HG02852 (cell line): ENCODE results near the gene IFRD2.
A peak's percentile ranks its signal among the peaks of the same experiment; 100 is the strongest.
"Not testable (repeated sequence)": the region's sequence is repeated elsewhere in the genome, so short reads cannot be mapped to it uniquely, and the experiment has no call there.

Source experiments
- ATAC-seq: cut with Tn5 transposase; IDR thresholded peaks from one replicate; pipeline ENCODE4 v1.9.1; 2021; ENCODE audit warnings: mild to moderate bottlenecking, moderate library complexity; ENCODE audit not compliant: unreplicated experiment

The IFRD2 gene

DNA sequence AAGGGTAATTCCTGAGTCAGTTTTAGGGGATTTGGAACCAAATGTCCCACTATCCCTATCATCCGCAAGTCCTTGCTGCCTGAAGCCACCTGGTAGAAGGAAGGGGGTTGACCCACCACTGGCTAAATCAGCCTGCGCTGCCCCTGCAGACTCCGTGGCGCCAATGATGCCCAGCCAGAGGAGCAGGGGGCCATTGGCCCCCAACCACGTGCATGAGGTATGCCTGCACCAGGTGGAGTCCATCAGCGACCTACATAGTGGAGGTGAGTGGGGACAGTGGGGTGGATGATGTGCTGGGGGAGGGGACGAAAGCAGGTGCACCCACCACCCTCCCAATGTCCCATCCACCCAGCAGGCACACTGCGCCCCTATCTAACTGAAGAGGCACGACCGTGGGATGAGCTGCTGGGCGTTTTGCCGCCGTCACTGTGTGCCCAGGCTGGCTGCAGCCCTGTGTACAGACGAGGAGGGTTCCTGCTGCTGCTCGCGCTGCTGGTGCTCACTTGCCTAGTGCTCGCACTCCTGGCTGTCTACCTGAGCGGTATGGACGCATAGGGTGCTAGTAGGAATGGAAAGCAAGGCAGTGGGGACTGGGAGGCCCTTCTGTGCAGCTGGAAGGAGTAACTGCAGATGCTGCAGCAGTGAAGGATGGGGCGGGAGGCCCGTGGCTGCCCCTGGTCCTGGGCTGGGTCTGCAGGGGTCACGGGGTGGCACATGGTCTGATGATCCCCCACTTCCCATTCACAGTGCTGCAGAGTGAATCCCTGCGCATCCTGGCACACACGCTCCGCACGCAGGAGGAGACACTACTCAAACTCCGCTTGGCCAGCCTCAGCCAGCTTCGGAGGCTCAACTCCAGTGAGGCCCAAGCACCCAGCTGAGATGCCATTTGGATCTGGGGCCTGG lies 5.7 kb downstream of the IFRD2 start:
- ATAC-seq: no peak

DNA sequence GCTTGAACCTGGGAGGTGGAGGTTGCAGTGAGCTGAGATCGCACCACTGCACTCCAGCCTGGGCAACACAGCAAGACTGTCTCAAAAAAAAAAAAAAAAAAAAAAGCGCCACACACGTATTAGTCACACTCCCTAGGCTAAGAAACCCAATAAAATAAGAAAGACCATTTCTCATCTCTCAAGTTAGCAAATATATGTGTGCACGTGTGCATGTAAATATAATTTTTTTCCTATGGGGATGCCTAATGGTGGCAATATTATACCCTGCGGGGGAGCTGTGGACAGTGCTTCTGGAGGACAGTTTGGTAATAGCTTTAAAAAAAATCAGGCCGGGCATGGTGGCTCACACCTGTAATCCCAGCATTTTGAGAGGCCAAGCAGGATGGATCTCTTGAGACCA lies 8.1 kb downstream of the IFRD2 start:
- not testable (repeated sequence) for ATAC-seq

DNA sequence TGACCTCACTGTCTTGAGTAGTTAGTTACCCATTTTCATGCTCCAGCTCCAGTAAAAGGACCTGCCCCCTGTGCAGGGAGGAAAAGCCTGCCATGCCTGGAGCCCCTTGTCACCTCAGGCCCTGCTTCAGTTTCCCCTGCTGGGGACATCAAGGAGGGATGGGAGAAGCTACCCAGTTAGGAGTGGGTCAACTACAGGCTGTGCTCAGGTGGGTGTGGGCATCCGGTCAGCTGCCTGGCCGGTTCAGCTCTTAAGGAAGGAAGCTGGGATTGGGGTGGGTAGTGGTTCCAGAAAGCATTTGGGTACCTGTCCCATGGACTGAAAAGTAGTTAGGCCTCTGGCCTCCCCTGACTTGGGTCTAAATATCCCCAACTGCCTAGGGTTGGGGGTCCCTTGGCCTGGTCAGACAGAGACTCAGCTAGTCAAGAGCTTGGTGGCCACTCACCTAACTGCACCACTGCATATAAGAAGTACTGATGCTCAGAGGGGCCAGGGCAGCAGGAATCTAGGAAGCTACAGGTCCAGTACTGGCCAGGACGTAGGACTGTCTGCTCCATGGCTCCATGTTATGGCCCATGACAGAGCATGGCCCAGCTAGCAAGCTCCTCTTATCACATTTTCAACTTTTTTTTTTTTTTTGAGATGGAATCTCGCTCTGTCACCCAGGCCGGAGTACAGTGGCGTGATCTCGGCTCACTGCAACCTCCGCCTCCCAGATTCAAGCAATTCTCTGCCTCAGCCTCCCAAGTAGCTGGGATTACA lies 12.8 kb downstream of the IFRD2 start:
- no peak for ATAC-seq

DNA sequence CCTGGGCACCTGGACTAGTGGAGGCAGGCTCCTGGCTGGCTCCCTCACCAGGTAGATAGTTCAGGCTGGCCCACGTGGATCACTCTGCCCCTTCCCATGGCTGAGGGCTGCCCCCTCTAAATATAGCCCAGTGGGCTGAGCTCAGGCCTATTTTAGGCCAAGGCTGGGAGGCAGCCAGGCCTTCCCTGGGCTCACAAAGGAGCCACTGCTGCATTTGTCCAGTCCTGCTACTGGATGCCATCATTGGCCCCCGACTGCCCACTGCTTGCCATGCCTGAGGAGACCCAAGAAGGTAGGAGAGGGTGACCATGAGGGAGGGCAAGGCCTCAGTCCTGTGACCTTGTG lies 13.4 kb downstream of the IFRD2 start, which contains the start of gene LSMEM2:
Gene LSMEM2, plus strand, starts transcription at position 208 of the 345 bp plus-strand sequence. Its CDS starts 27 bp downstream, at position 235.
- ATAC-seq: no peak

DNA sequence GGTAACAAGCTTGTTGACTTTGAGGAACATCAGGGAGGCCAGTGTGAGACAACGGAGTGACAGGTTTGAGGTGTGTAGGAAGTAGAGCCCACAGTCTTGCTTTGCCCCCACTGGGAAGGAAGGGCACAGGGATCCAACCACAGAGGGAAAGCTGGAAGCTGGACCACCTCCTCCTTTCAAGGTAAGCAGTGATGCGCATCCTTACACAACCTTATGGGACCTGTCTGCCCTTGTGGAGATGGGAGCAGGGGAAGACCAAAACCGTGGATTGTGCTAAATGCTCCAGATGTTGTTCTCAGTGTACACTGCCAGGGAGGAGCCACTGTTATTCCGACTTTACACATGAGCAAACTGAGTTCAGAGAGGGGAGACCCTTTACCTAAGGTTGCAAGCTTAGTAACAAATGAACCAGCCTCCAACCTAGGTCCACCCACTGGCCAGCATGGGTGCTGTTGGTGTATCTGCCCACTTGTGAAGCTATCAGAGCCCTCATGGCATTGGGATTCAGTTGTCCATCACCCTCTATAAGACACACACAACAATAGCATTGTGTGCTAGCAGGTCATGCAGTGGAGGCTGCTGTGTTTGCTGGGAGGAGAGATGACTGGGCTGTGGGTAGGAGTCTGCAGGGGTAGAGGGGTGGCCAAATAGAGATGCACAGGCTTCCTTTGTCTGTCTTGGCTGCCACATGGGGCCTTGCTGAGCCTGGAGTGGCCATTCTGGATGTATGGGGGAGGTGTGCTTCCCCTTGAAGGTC lies 13.9 kb downstream of the IFRD2 start:
- no peak for ATAC-seq

DNA sequence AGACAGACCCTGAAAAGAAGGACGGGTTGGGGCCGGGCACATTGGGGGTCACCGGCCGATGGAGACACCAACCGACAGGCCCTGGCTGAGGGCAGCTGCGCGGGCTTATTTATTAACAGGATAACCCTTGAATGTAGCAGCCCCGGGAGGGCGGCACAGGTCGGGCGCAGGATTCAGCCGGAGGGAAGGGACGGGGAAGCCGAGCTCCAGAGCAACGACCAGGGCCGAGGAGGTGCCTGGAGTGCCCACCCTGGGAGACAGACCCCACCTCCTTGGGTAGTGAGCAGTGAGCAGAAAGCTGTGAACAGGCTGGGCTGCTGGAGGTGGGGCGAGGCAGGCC lies 15.5 kb downstream of the IFRD2 start:
- no peak for ATAC-seq

DNA sequence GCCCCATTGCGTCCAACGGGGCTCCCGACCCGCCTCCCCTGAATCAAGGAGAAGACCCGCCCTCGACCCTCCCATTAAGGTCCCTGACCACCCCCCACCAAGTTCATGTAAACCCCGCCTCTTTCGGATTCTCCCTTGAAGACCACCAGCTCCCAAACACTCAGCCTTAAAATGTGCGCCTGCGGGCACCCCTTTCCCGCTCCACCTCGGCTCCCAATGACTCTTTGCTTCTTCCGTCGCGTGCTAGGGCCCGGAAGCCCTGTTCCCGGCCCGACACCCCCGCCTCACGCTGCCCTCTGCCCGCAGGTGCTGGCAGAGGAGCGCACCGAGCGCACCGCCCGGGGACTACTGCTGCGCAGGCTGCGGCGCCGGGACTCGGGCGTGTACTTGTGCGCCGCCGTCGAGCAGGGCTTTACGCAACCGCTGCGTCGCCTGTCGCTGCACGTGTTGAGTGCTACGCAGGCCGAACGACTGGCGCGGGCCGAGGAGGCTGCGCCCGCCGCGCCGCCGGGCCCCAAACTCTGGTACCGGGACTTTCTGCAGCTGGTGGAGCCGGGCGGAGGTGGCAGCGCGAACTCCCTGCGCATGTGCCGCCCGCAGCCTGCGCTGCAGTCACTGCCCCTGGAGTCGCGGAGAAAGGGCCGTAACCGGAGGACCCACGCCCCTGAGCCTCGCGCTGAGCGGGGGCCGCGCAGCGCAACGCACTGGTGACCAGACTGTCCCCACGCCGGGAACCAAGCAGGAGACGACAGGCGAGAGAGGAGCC lies 16.1 kb downstream of the IFRD2 start:
- ATAC-seq: no peak

DNA sequence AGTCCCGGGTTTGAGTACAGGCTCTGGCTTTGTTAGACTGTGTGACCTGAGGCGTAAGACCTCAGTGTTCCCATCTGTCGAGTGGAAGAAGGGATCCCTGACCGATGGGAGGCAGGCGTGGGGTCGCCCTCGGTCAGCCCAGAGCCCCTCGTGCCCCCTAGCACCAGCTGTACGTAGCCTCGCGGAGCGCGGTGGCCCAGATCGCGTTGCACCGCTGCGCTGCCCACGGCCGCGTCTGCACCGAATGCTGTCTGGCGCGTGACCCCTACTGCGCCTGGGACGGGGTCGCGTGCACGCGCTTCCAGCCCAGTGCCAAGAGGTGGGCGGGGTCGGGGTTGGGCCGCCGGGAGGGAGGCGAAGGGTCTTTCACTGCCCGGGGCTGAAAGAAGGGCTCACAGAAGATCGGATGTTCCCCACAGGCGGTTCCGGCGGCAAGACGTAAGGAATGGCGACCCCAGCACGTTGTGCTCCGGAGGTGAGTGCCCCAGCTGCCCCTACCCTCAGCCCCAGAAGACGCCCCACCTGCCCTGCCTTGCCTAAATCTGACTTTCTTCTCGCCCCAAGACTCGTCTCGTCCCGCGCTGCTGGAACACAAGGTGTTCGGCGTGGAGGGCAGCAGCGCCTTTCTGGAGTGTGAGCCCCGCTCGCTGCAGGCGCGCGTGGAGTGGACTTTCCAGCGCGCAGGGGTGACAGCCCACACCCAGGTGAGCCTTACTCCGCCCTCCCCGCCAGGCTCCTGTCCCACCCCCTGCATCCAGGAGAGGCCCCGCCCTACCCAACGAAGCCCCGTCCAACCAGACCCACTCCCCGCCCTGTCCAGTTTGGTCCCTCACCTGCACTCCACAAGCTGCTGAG lies 16.9 kb downstream of the IFRD2 start:
- ATAC-seq: no peak

DNA sequence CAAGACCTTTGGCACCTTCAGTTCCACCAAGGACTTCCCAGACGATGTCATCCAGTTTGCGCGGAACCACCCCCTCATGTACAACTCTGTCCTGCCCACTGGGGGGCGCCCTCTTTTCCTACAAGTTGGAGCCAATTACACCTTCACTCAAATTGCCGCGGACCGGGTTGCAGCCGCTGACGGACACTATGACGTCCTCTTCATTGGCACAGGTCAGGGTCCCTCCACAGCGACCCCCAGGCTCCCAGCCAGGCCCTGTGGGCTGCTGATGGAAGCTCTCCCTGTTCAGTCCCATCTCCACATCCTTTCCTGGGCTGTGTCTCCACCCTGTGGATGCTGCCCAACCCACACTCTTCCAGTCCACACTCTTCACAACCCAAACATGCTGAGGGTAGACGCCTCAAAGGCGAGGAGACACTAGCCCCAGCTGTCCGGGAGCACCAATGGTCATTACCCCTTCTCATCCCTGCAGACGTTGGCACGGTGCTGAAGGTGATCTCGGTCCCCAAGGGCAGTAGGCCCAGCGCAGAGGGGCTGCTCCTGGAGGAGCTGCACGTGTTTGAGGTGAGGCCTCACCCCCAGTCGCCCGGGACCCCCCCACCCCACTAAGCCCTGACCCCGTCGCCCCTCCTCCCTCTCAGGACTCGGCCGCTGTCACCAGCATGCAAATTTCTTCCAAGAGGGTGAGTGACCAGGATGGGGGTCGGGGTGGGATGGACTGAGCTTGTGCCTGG lies 17.7 kb downstream of the IFRD2 start:
- ATAC-seq: no peak

DNA sequence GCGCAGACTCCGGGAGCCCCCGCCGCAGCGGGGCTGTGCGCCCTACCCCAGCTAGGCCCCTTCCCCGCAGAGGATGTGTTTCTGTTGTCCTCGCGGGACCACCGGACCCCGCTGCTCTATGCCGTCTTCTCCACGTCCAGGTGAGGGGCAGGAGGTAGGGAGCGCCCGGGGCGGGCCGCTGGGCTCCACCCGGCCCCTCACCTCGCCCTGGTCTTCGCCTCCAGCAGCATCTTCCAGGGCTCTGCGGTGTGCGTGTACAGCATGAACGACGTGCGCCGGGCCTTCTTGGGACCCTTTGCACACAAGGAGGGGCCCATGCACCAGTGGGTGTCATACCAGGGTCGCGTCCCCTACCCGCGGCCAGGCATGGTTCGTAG lies 18.6 kb downstream of the IFRD2 start:
- no peak for ATAC-seq

DNA sequence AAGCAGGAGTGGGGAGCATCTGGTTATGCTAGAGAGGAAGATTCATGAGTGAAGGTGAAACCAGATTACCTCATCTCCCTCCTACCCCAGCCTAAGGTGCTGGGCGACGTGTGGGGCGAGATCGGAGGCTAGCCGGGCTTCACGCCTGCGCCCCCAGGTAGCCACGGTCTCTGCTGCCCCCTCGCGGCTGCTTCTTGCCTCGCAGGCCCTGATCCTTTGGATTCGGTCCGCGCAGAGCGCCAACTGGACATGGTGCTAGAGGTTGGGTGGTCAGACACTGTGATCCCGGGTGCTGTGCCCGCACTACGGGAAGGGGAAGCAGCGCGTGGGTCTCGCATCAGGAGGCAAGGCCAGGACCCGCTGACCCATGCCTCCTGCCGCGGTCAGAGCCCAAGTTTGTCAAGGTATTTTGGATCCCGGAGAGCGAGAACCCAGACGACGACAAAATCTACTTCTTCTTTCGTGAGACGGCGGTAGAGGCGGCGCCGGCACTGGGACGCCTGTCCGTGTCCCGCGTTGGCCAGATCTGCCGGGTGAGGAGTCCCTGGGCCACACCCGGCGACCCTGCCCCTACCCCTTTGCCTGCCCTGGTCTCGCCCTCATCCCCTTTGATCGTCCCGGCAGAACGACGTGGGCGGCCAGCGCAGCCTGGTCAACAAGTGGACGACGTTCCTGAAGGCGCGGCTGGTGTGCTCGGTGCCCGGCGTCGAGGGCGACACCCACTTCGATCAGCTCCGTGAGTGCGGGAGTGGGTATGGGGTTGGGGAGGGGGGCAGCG lies 19.1 kb downstream of the IFRD2 start:
- ATAC-seq: peak; percentile 78

DNA sequence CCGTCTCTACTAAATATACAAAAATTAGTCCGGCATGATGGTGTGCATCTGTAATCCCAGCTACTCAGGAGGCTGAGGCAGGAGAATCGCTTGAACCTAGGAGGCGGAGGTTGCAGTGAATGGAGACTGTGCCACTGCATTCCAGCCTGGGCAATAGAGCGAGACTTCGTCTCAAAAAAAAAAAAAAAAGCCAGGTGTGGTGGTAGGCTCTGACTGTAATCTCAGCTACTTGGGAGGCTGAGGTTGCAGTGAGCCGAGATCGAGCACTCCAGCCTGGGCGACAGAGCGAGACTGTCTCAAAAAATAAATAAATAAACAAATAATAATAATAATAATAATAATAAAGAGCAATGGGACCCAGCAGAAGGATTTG lies 19.7 kb downstream of the IFRD2 start:
- not testable (repeated sequence) for ATAC-seq

DNA sequence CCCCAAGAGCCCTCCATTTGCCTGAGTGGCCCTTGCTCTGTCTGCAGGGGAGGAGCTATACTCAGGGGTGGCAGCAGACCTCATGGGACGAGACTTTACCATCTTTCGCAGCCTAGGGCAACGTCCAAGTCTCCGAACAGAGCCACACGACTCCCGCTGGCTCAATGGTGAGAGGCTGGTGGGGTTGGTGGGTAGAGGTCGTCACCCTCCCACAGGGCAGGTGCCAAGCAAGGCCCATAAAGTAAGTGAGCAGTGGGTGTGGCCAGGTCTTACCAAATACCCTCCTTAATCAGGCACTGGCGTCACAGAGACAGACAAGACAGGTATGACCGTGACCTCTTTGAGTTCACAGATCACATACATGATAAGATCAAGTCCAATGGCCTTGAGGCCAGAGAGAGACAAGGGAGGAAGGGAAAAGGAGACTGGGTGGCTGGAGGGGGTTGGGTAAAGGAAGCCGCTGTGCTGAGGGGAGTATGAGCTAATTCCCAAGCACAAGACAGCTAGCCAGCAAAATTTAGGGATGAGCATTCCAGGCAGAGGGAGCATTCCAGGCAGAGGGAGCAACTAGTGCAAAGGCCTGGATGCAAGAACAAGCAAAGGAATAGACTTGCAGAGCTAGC lies 20.8 kb downstream of the IFRD2 start:
- no peak for ATAC-seq

DNA sequence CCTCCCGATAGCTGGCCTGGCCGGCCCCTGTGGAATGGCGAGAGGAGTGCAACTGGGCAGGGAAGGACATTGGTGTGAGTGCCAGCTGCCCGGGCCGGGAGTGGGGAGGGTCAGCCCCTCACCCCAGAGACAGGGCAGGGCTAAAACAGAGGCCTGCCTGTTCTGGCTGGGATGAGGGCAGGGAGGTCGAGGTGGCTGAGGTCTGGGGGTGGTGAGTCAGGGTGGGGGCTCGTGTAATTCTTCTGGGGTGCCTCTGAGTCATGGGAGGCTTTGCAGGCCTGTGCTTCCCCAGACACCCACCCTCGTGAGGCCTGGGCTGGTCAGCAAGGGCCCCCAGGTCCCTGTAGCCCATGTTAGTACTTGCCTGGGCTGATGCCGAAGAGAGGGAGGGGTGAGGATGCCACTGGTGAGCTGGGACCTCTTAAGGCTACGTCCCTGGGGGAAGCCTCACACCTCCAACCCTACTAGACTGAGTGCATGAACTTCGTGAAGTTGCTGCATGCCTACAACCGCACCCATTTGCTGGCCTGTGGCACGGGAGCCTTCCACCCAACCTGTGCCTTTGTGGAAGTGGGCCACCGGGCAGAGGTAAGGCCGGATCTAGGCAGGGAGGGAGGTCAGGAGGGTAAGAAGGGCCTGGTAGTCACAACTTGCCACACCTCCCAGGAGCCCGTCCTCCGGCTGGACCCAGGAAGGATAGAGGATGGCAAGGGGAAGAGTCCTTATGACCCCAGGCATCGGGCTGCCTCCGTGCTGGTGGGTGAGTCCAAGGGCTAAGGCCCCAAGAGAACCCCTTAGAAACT lies 21.6 kb downstream of the IFRD2 start:
- no peak for ATAC-seq

DNA sequence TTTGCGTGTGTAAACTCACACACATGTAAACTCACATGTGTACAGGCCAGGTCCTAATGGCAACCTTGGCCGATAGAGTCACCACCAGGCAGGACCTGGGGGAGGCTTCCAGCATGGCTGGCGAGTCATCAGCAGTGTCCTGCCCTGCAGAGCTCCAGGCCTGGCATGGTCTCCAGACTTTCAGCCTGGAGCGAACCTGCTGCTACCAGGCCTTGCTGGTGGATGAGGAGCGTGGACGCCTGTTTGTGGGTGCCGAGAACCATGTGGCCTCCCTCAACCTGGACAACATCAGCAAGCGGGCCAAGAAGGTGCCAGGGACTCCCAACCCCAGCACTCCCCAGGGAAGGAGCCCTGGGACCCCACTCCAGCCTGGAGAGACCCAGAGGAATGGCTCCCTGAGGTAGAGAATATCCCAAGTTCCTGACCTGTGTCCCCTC lies 22.2 kb downstream of the IFRD2 start:
- ATAC-seq: no peak

DNA sequence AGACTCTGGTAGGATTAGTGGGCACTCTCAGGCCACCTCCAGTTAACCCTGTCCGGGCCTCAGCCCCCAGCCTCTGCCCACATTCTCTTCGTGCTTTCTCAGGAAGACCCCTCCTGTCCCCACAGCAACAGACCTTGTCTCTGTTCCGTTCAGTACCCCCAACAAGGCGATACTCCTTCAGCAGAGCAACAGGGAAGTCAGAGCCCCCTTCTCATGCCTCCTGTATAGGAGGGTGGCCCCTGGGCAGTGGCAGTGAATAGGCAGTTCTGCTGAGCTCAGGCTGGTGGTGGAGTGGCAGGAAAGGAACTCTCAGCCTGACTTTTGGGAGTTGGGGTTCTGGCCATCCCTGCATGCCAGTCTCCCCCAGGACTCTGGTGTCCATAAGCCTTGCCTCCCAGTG lies 22.8 kb downstream of the IFRD2 start:
- ATAC-seq: no peak
